ENCODE results near the gene LAMA2.

DNA sequence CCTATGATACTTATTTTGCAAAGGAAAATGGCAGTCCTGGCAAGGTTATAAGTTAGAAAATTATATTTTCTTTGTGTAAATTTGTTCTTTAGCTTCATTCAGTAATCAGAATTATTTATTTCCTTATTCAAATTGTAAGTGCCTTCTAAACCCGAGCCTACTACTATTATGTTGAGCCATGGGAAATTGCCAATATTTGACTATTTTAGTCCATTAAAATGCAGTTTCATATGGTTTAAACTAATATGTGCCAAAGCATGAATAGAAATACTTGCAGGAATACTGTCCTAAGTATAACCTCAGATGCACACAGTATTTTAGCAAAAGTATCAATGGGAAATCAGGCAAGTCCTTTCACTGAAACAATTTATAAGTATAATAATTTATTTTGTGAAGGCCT, 228.4 kb downstream of the LAMA2 start:
- TF ChIP-seq, protein P1, sequence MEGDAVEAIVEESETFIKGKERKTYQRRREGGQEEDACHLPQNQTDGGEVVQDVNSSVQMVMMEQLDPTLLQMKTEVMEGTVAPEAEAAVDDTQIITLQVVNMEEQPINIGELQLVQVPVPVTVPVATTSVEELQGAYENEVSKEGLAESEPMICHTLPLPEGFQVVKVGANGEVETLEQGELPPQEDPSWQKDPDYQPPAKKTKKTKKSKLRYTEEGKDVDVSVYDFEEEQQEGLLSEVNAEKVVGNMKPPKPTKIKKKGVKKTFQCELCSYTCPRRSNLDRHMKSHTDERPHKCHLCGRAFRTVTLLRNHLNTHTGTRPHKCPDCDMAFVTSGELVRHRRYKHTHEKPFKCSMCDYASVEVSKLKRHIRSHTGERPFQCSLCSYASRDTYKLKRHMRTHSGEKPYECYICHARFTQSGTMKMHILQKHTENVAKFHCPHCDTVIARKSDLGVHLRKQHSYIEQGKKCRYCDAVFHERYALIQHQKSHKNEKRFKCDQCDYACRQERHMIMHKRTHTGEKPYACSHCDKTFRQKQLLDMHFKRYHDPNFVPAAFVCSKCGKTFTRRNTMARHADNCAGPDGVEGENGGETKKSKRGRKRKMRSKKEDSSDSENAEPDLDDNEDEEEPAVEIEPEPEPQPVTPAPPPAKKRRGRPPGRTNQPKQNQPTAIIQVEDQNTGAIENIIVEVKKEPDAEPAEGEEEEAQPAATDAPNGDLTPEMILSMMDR (IDR thresholded peaks at IDR 0.05): no peak
- TF ChIP-seq POLR2A (IDR thresholded peaks at IDR 0.05): no peak
